GM12878 (cell line): Measurements from ENCODE around the gene FAM53B. TPM values are rescaled to one million over a fixed set of nuclear protein-coding genes. Genes with fewer than 3 reads are reported as not detected.

Experiments used
- BACH1 ChIP-seq: fragments of 450-650 bp; IDR thresholded peaks from 2 replicates; pipeline ENCODE4 v1.6.1; 2017; ENCODE audit warnings: mild to moderate bottlenecking, borderline replicate concordance
- BHLHE40 ChIP-seq, 2 experiments: fragments of 450-650 bp in 1 of 2; IDR thresholded peaks; 2 replicates each; pipeline ENCODE4 v1.6.1; 2011 to 2017; ENCODE audit warnings: low read depth in 2 of 2, borderline replicate concordance in 1 of 2, improper control_type of control experiment in 1 of 2, low read length in 1 of 2, mild to moderate bottlenecking in 1 of 2
- CBFB ChIP-seq: IDR thresholded peaks from 2 replicates; pipeline ENCODE4 v1.6.1; 2016; ENCODE audit warnings: antibody characterized with exemption, low read depth
- CHD1 ChIP-seq: IDR thresholded peaks from 2 replicates; pipeline ENCODE4 v1.6.1; 2012; ENCODE audit warnings: low read depth, low read length, improper control_type of control experiment
- CHD4 ChIP-seq: fragments of 200-600 bp; sonication (generic); IDR thresholded peaks from 2 replicates; pipeline ENCODE4 v1.6.1; 2016; ENCODE audit warnings: mild to moderate bottlenecking
- EGR1 ChIP-seq, 2 experiments: IDR thresholded peaks; 1 replicate in 1 of 2; 2 replicates in 1 of 2; pipeline ENCODE4 v1.6.1; 2011 to 2012; ENCODE audit warnings: low read depth in 2 of 2, low read length in 2 of 2, borderline replicate concordance in 1 of 2, mild to moderate bottlenecking in 1 of 2, moderate library complexity in 1 of 2
- ESRRA ChIP-seq: IDR thresholded peaks from 2 replicates; pipeline ENCODE4 v1.6.1; 2012; ENCODE audit warnings: mild to moderate bottlenecking, low read length, improper control_type of control experiment
- GABPA ChIP-seq: IDR thresholded peaks from 2 replicates; pipeline ENCODE4 v1.6.1; 2014; ENCODE audit warnings: antibody characterized with exemption, low read depth, mild to moderate bottlenecking, inconsistent platforms
- GATAD2B ChIP-seq: fragments of 450-650 bp; conservative IDR thresholded peaks from 2 replicates; pipeline ENCODE4 v1.6.1; 2017; ENCODE audit warnings: low read depth, mild to moderate bottlenecking, moderate library complexity
- IRF4 ChIP-seq: IDR thresholded peaks from 2 replicates; pipeline ENCODE4 v1.6.1; 2011; ENCODE audit warnings: low read depth, low read length
- LARP7 ChIP-seq: fragments of 450-650 bp; IDR thresholded peaks from 2 replicates; pipeline ENCODE4 v1.6.1; 2017; ENCODE audit warnings: mild to moderate bottlenecking
- MTA2 ChIP-seq: fragments of 450-650 bp; IDR thresholded peaks from 2 replicates; pipeline ENCODE4 v1.6.1; 2016; ENCODE audit warnings: low read depth, mild to moderate bottlenecking, moderate library complexity
- MTA3 ChIP-seq: IDR thresholded peaks from 2 replicates; pipeline ENCODE4 v1.6.1; 2012; ENCODE audit warnings: low read length, inconsistent platforms, borderline replicate concordance
- NFYA ChIP-seq: IDR thresholded peaks from 2 replicates; pipeline ENCODE4 v1.6.1; 2011; ENCODE audit warnings: low read depth, mild to moderate bottlenecking, low read length, improper control_type of control experiment, borderline replicate concordance
- NR2C2 ChIP-seq: IDR thresholded peaks from 2 replicates; pipeline ENCODE4 v1.6.1; 2011; ENCODE audit warnings: borderline replicate concordance, low read depth; ENCODE audit not compliant: control insufficient read depth, insufficient read length
- POLR2AphosphoS2 ChIP-seq: IDR thresholded peaks from 2 replicates; pipeline ENCODE4 v1.6.1; 2011; ENCODE audit warnings: low read depth, mild to moderate bottlenecking, low read length, improper control_type of control experiment, moderate library complexity
- RFX5 ChIP-seq: IDR thresholded peaks from 2 replicates; pipeline ENCODE4 v1.6.1; 2011; ENCODE audit warnings: low read depth, low read length, improper control_type of control experiment
- SPI1 ChIP-seq: IDR thresholded peaks from 2 replicates; pipeline ENCODE4 v1.6.1; 2011; ENCODE audit warnings: low read depth, mild to moderate bottlenecking, low read length, moderate library complexity, borderline replicate concordance; ENCODE audit not compliant: insufficient read depth
- SREBF1 ChIP-seq: IDR thresholded peaks from 2 replicates; pipeline ENCODE4 v1.6.1; 2012; ENCODE audit warnings: mild to moderate bottlenecking, low read length
- STAT1 ChIP-seq: fragments of 450-650 bp; conservative IDR thresholded peaks from 2 replicates; pipeline ENCODE4 v1.6.1; 2014; ENCODE audit warnings: antibody characterized with exemption, mild to moderate bottlenecking
- TCF12 ChIP-seq: IDR thresholded peaks from 2 replicates; pipeline ENCODE4 v1.6.1; 2011; ENCODE audit warnings: low read depth, mild to moderate bottlenecking, low read length
- ZBTB4 ChIP-seq: fragments of 450-650 bp; formaldehyde crosslinking; IDR thresholded peaks from 2 replicates; pipeline ENCODE4 v1.4.0; 2022; ENCODE audit warnings: mild to moderate bottlenecking, moderate library complexity
- ZZZ3 ChIP-seq: IDR thresholded peaks from 2 replicates; pipeline ENCODE4 v1.6.1; 2011; ENCODE audit warnings: low read depth; ENCODE audit not compliant: control insufficient read depth, insufficient read length
- polyA plus RNA-seq, 11 experiments: library from polyadenylated mRNA; depleted of rRNA in 4 of 11; unstranded in 6 of 11; stranded (reverse) in 5 of 11; fragments of >200 nt; fragmentation: Nextera tagmentation in 4 of 11; fragmentation: Illumina TruSeq in 1 of 11; extraction: Ambion mirVana in 4 of 11; extraction: Trizol in 1 of 11; gene quantifications; 1 replicate in 1 of 11; 2 replicates in 10 of 11; pipeline versions ENCODE4 v1.2.1 to v1.2.3, GENCODE V29; 2011 to 2016; ENCODE audit warnings: inconsistent platforms in 2 of 11, missing spikeins in 2 of 11, low read depth in 1 of 11
- total RNA-seq, 4 experiments: library from RNA; depleted of rRNA in 3 of 4; stranded (reverse); fragments of >200 nt in 3 of 4; fragmentation: Illumina TruSeq in 1 of 4; extraction: Trizol in 1 of 4; gene quantifications; 2 replicates each; pipeline versions ENCODE4 v1.2.1 to v1.2.3, GENCODE V29; 2013 to 2021
- TF ChIP-seq, protein P1 (sequence below): fragments of 450-650 bp; IDR thresholded peaks from 2 replicates; pipeline ENCODE4 v1.6.1; 2017; ENCODE audit warnings: antibody characterized with exemption, mild to moderate bottlenecking, moderate library complexity
- TF ChIP-seq, protein P2 (sequence below): fragments of 150-350 bp; IDR thresholded peaks from 2 replicates; pipeline ENCODE4 v1.6.1; 2014; ENCODE audit warnings: mild to moderate bottlenecking, low read depth, low read length

The FAM53B gene
- total and polyA plus RNA-seq, 10 of the 15 experiments (the other 5 are each of a cell fraction or from before 2014, with no cell fraction given), result 0.05 to 26.3 (median 8.1) TPM

GRCh38 chr10:124614003-124614659 lies 130.0 kb downstream of the FAM53B start (continued):
- TF ChIP-seq ZBTB4 (CRISPR knock-in tag) (no peak), TCF12 (peak; percentile 66; the same call in 1 of the 2 replicates), GABPA (no peak), RFX5 (no peak), ZZZ3 (no peak), BHLHE40 (IDR thresholded peaks at IDR 0.05; ENCODE audit: borderline replicate concordance in 1 of 2, low read depth in 2 of 2, low read length in 1 of 2) (no peak; a peak in 1 of 4 replicates), NR2C2 (no peak), MTA3 (peak; percentile 74; the same call in 1 of the 2 replicates), MTA2 (peak; percentile 71), BACH1 (no peak), IRF4 (peak; percentile 97), NFYA (no peak), EGR1 (IDR thresholded peaks at IDR 0.05; ENCODE audit: borderline replicate concordance in 1 of 2, low read depth in 2 of 2, low read length in 2 of 2) (no peak), STAT1 (no peak), CHD1 (no peak), SREBF1 (no peak), CHD4 (no peak), ESRRA (no peak), LARP7 (peak; percentile 35; the same call in 1 of the 2 replicates), SPI1 (no peak), CBFB (0 out of 2 replicates have a peak, but pooled peaks have one; percentile 49), GATAD2B (peak; percentile 65), POLR2AphosphoS2 (no peak)
- TF ChIP-seq, protein P1, sequence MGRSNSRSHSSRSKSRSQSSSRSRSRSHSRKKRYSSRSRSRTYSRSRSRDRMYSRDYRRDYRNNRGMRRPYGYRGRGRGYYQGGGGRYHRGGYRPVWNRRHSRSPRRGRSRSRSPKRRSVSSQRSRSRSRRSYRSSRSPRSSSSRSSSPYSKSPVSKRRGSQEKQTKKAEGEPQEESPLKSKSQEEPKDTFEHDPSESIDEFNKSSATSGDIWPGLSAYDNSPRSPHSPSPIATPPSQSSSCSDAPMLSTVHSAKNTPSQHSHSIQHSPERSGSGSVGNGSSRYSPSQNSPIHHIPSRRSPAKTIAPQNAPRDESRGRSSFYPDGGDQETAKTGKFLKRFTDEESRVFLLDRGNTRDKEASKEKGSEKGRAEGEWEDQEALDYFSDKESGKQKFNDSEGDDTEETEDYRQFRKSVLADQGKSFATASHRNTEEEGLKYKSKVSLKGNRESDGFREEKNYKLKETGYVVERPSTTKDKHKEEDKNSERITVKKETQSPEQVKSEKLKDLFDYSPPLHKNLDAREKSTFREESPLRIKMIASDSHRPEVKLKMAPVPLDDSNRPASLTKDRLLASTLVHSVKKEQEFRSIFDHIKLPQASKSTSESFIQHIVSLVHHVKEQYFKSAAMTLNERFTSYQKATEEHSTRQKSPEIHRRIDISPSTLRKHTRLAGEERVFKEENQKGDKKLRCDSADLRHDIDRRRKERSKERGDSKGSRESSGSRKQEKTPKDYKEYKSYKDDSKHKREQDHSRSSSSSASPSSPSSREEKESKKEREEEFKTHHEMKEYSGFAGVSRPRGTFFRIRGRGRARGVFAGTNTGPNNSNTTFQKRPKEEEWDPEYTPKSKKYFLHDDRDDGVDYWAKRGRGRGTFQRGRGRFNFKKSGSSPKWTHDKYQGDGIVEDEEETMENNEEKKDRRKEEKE, result no peak
- TF ChIP-seq, protein P2, sequence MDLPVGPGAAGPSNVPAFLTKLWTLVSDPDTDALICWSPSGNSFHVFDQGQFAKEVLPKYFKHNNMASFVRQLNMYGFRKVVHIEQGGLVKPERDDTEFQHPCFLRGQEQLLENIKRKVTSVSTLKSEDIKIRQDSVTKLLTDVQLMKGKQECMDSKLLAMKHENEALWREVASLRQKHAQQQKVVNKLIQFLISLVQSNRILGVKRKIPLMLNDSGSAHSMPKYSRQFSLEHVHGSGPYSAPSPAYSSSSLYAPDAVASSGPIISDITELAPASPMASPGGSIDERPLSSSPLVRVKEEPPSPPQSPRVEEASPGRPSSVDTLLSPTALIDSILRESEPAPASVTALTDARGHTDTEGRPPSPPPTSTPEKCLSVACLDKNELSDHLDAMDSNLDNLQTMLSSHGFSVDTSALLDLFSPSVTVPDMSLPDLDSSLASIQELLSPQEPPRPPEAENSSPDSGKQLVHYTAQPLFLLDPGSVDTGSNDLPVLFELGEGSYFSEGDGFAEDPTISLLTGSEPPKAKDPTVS, result no peak
